ENCODE data around the gene TMEM182.
A peak's percentile ranks its signal among the peaks of the same experiment; 100 is the strongest.

The TMEM182 gene, protein sequence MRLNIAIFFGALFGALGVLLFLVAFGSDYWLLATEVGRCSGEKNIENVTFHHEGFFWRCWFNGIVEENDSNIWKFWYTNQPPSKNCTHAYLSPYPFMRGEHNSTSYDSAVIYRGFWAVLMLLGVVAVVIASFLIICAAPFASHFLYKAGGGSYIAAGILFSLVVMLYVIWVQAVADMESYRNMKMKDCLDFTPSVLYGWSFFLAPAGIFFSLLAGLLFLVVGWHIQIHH

DNA sequence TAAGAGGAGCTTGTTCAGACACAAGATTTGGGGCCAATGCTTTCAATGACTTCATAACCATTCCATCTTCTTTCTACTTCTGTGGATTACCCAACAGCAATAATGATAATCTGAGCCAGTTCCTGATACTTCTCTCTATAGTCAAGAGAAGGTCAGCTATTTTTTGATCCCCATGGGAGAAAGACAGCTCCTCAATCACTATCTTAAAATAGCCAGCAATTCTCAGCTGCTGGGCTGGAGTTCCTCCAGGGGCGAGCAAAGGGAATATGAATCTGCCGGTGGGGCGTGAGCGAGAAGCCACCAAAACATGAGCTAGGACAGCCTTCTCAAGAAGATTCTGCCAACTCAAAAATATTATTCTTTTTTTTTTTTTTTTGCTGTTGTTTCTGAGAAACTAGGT lies at the start of gene TMEM182:
Gene TMEM182 (plus strand): TSS at position 269 of the 400 bp plus-strand sequence. CDS start 187 bp downstream, outside the sequence.
- no peak for DNase-seq

DNA sequence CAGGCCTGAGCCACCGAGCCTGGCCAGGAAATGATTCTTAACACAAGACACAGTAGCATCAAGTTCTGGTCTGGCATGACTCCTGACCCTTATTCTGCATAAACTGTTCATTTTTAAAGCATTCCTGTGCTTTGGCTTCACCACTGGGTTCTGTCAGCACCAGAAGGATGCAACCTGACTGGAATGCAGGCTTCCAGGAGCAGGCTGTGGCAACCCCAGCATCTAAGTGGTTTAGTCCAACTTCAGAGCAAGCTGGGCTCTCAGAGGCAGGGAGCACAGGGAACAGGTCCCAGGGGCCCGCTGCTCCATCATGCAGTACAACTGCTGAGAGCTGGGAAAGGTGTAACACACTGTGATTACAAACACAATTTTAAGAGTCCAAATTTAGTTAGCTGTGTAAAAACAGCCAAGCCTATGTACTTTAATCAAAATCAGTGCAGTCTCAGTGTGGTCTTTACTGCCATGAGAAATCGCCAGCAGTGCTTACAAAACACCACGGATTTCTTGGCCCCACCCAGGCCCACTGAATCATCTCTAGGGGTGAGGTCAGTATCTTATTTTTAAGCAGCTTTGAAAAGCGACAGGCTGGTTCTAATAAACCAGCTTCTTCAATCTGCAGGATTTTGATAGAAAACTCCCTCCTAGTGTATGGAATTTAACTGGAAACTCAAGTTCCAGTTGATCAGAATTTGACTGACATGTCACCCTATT lies 44.4 kb upstream of the TMEM182 start:
- DNase-seq = peak; percentile 15

DNA sequence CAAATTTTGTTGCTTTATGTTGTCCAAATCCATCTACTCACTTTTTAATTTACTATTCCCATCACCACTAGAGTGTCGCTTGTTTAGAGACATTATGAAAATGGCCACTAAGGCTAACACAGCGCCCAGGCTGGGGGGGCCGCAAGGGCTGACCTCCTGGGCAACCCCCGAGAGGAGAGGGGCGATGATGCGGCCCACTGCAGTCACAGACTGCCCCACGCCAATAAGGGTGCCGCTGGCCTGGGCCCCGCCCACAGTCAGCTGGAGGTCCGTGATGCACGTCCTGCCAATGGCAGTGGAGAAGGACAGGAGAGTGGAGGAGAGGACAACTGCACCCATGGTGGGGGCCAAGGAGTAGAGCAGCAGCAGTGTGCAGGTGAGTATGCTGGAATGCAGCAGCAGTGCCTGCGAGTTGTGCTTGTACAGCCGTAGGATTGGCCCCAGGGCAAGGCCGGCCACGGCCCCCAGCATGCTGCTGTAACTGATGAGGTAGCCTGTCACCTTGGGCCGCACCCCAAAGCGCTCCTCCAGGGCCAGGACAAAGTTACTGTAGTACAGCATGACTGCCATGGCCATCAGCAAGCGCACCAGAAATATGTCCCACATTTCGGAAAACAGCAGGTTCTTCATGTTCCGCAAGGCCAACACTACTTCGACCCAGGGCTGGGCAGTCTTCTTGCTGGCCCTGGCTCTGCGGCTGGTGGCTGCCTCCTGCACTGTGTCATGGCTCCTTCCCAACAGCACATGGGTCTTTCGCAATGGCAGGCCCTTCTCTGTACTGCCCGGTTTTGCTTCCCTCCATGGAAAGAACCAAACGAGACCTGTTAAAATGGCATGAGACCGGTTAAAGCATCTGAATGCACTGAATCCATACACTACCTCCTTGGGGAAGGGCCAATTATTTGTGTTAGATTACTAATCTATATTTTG lies 43.2 kb upstream of the TMEM182 start:
- DNase-seq = no peak

DNA sequence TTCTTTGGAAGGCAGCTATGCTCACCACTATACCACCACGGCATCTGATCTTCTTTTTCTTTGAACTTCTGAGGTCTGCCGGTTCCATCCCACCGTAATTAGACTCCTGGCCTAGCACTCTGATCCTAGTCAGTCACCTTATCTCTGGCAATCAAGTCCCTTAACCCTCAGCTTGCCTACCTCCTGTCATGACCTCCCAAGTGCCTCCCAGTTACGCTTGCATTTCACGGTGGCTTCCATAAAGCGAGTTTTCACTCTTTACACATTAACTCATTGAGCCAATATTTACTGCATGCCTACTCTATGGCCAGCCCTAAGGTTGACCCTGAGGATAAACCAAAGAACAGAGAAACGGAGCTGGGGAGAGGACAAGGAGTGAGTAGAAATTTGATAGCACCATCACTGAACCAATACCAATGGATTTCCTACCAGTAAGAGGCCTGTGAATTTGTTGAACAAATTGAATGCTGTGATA lies 37.8 kb upstream of the TMEM182 start:
- no peak for DNase-seq

DNA sequence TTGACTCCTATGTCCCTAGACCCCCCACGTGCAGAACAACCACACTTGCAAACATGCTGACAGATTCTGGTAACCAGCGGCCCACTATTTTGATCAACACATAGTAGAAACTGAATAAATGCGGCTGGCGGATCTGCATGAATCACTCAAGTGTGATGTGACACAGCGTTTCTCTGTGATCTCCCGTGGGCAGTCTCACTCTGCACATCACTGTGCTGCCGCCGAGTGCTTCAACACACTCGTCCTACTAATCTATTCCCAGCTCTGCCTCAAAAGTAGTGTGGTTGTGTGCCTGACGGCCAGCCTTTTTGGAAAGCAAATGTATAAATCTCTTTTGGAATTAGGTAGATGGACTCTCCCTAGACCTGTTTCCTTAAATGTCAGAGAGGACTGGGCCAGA lies 37.3 kb upstream of the TMEM182 start:
- no peak for DNase-seq

DNA sequence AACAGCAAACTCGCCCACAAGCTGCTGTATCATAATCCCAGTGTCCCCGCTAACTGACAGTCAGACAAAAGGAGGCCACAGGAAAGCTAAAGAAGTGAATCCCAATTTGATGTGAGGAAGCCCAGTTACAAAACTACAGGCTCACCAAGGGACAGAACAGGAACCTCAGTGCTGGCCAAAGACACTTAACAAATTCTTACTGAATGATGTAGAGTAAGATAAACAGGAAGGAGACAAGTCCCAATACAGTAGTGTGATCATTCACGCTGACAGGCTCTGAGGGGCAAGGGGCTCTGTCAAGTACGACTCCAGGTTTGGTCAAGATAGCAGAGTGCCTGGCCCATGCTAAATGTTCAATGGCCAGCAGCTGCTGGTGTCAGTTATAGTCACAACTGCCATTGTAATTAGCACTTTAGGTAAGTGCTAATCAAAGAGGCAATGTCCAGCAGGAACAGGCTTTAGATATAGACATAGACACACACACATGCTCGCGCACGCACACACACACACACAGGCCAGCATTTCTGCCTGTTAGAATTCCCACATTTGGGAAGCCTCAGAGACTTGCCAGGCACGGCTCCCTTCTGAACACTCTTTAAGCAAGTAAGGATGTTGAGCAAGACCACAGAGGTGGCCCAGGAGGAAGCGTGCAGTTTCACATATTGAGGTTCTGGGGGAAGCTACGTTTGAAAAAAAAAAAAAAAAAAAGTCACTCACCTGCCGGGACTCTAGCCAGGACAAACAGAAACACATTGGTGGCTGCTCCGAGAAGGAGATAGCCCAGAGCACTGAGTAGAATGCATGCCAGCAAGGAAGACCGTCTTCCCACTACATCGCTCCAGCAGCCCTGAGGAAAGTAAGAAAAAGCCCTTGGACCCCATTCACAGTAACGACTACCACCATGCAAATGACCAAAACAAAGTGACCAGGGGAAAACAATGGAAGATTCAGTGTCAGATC lies 35.4 kb upstream of the TMEM182 start:
- peak; percentile 2 for DNase-seq

DNA sequence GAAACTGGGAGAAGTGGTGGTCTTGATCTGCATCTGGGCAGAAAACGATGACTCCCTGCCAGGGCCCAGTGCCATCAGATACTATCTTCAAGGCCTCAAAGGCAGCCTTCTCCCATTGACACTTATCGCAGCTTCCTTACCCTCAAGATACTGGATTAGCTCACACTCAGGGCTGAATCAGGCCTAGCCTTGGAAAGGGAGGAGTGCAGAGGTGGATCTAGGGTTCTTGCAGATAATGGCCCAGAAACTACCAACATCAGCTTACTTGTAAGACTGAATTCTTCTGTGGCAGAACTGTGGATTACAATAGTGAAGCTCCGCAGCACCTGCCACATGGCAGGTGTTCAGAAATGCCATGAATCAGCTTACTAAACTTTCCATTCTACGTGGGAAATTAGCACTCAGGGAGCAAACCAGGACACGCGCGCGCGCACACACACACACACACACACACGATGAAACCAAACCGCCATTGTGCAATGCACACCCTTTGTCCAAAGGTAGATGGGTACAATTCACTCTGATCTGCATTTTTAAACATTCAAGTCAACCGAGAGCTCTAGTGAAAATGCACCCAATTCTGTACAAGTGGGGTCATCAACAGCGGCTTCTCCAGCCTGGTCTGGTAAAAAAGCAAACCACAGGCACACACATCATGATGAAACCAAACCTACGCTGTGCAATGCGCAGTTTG lies 26.3 kb upstream of the TMEM182 start:
- DNase-seq = peak; percentile 3

DNA sequence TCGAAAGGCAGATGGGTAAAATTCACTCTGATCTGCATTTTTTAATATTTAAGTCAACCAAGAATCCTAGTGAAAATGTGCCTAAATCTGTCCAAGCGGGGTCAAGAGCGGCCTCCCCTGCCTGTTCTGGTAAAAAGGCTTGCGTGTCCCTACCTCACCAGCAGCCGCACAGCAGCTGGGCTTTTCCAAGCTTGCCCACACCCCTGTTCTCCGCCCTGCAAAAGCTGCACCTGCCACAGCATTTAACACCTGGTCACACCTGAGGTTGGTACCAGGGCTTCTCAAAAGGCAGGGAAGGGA lies 25.8 kb upstream of the TMEM182 start:
- no peak for DNase-seq

DNA sequence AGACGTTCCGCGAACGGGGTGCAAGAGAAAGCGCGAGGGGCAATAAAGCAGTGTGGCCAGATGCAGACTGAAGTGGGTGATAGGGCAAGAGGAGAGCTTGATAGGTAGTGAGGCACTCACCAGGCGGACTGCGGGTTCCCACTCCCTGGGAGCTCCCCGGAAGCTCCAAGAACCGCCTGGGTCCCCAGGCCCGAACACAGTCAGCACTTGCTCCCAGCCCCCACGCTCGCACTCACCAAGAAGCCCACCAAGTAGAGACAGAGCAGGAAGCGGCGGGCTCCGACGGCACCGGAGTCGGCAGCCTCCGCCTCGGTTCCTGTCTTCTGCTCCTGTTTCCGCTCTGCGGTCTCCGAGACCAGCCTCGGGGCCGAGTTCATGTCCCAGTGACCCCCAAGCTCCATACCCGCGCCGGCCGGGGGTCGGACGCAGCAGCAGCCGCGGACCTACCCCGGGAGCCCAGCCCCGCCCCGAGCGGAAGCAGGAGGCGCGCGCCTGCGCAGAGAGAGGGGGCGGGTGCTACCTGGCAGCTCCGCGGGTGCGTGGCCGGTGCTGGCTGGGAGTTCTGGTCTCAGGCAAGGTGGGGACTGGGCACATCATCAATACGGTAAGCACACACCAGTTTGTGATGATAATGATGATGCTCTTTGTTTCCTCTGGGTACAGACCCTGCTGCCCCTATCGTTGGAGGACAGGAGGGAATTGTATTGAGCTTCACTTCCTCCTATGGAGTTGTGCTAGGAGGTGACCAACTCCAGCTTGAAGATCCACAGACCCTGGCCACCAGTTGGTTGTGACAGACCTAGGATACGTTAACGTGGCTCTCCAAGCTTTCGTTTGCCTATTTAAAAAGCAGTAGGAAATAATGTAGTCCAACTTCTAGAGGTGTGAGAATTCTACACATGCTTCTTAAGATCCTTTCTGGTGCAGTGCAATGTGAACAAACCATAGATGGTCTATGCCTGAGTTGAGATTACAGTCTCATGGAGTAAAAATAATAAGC lies 25.1 kb upstream of the TMEM182 start:
- peak; percentile 63 for DNase-seq

DNA sequence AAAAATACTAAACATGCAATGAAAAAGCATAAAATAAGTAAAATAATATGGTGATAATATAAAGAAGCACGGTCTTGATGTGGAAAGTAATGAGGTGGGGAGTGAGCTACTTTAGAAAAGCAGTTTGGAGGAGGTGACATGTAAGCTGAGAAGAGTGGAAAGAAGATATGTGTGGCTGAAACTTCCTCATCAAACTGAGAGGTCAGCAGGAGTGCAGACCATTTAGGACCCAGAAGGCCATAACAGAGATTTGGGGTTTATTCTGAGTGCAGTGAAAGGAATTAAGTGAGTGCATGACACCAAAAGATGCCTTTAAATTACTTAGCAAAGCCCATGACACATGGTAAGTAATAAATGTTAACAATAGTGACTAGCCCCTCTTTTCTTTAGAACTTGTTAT lies 24.4 kb upstream of the TMEM182 start:
- no peak for DNase-seq

DNA sequence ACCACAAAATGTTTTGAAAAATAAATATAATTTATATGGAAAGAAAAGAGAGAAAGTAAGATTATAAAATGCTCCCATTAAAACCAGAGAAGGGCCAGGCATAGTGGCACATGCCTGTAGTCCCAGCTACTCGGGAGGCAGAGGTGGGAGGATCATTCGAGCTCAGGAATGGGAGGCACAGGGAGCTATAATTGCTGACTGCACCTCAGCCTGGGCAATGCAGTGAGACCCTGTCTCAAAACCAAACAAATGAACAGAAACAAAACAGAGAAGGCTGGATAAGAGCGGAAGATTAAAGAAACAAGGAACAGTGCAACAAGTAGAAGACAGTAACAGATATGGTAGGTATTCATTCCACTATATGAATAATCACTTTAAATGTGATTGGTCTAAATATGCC lies 18.6 kb upstream of the TMEM182 start:
- no peak for DNase-seq

DNA sequence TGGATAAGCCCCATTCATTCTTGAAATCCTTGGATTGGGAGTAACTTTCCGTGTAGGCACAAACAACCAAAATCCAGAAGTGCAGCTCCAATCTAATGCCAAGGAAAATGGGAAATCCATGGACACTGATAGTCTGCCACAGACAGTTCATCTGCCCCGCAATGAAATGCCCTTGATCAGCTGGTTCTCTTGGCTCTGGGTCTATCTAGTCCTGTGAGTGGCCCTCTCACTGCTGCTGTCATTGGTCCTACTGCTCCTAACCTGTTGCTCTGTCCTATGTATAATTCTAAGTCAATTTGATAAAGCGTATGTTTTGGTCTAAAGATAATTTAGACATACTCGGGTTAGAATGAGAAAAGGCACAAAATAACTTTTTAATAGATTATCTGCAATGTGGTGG lies 13.7 kb upstream of the TMEM182 start:
- no peak for DNase-seq

DNA sequence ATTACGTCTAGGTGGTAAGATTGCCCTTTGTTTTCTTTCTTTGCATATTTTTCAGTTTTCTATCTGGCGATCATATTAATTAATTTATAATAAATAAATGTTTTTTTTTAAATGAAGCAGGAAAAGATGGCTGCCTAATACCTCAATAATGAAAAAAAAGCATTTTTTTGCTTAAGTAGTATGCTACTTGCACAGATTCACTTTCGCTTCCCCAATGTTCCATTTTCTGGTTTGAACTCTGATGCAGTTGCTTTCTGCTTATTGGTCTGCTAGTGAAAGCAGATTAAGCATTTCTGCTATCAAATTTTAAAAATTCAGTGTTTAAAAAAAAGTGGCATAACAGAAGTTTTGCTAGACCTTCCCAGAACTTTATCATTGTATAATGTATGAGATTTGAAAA lies 11.9 kb upstream of the TMEM182 start:
- no peak for DNase-seq

DNA sequence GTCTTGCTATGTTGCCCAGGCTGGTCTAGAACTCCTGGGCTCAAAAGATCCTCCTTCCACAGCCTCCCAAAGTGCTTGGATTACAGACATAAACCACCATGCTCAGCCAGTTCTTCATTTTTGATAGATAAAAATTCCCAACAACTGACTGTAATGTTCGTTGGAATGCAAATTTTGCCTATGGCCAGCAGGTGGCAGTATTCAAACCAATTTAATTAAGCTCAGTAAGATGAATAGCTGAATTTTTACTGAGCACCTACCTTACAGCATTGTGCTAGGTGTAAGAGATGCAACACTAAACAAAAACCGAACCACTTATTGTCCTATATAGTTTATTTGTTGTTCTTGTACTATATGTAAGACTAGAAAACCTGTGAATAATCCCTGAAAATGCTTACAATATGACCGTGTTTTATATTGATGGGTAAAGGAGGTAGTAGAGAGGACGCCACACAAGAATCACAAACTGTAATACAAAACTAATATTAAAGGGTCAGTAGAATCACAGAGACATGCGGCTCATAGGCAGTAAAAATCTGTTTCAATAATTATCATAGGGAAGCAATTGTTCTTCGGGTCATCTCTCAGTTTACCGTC lies 8.2 kb upstream of the TMEM182 start:
- peak; percentile 45 for DNase-seq

DNA sequence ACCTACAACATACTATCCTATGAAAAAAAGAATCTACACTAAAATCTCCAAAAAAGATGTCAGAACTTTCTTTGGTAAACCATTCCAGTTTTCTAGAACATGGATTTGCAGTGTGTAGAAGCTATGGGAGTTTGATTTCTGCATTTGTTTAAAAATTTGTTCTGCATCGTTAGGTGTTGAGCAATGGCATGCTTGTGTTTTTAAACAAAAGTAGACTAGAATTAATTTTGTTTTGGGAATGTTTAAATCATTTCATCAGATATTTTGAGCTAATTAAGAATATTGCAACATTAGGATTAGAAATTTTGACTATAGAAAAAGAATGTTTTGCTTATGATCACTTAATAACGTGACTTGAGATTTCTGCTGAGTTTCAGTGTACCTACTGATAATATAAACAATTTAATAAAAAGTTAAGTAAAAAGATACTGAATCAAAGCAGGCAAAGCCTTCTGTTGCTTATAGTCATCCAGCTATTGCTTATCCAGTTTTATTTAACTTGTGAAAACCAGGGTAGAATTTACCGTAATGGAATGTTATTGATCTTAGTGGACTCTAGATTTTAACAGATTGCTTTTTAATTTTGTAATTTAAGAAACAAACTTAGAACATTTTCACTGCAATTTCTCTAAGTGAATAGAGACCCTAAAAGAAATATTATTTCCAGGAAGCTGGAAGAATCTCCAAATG lies 7.2 kb upstream of the TMEM182 start:
- no peak for DNase-seq

DNA sequence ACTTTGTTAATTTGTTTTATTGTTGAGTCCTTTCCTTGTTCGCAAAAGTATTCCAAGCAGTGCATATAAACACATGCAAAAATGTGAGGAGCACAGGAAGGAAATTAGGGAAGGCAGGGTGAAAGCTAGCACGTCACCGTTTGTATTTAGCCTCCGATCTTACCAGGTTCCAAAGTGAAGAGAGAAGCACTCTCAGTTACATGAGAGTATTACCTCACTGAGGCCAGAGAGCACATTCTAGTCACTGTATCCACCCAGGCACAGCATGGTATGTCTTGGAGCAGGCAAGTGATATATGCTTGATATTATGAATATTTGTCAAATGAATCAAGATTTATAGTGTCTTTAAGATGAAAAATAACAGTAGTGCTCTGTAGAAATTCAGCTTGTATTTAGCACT lies 6.5 kb upstream of the TMEM182 start:
- DNase-seq = no peak

DNA sequence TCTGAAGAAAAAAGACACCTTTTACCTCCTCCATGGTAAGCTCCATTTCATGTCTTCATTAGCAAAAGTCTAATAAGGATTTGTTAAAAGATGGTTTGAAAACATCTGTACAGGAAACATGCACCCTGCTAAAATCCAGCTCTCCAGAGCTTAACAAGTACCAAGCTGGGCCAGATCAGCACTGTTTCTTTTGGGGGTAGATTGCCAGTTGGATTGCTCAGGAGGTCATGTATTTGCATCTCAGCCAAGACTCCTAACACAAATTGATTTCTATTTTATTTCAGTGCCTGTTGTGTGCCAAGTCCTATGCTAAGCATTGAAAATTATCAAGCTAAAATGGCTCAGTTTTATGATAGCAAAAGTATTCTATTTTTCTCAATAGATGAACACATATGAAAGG lies 3.4 kb upstream of the TMEM182 start:
- no peak for DNase-seq

DNA sequence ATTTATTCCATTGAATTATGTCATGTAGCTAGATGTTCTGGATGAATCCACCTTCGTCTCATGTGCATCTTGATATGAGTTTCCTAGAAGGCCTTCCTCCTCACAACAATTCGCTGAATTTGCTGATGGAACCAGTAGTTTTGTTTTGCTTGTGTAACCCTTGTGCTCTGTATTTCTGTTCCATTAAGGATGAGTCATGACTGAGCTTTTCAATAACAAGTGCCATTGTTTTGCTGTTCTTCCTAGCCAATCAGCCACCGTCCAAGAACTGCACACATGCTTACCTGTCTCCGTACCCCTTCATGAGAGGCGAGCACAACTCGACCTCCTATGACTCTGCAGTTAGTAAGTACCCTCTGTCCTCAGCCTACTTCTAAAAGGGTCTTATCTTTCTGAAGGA lies 2.3 kb downstream of the TMEM182 start:
- DNase-seq = no peak

DNA sequence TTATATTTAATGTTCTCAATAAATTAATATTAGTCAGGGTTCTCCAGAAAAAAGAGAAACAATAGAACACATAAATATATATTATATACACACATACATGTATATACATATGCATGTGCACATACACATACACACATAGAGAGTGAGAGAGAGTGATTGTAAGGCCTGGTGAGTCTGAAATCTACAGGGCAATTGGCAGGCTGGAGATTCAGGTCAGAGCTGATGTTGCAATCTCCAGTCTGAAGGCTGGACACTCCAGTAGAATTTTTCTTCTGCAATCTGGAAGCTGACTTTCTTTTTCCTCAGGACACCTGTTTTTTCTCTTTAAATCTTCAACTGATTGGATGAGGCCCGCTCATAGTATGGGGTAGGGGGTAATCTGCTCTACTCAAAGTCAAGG lies 3.2 kb downstream of the TMEM182 start:
- DNase-seq = no peak

DNA sequence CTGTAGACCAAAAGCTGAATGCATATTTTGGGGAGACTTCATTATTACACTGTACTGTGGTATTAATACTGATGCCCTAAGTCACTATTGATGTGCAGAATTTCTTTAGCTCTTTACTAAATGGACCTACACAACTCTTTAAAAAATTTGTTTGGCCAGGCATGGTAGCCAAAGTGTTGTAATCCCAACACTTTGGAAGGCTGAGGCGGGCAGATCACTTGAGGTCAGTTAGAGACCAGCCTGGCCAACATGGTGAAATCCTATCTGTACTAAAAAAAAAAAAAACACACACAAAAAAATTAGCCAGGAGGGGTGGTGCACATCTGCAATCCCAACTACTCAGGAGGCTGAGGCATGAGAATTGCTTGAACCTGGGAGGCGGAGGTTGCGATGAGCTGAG lies 6.4 kb downstream of the TMEM182 start:
- DNase-seq = no peak

Data from EL (cell line).